ENCODE data around the gene GRK7. TPM values are rescaled to one million over a fixed set of nuclear protein-coding genes. Genes with fewer than 3 reads are reported as not detected.

Gene GRK7
- total RNA-seq, 1 donor from 2014 or later, result not detected

DNA sequence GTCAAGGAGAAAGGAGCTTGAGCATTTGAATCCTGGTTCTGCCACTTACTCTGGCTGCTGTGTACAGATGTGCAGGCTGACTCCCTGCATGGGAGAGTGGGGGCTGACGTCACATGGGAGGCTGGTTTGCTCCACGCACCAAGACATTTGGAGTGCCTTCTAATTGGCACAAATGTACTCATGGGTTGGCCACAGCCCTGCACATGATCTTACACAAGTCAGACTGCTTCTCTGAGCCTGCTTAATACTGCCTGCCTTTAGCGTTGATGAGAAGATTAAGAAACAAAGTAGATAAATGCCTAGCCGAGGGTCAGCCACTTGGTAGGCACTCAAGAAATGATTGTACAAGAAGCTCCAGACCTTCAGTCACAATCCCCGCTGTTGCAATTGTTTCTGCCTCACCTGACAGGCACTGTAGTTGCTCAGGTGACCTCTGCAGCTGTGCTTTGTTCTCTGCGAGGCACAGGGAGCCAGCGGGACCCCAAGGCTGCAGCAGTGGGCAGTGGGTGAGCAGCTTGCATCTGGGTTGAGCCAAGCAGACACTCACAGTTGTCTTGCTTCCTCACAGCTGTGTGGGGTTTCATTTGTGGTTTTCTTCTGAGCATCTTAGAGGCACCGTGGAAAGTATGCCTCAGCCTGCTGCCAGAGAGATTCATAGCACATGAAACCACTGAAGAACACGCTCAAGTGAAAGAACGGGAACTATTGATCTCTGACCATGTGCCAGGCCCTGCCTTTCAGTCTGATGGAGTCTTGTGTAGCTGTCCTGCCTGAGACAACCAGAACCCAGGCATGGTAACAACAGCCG, 33.1 kb downstream of the GRK7 start:
- Mint-ChIP-seq H3K4me3 (peak overlapping the region; percentile 22), H3K9me3 (peaks cover 3% of the 10 kb centered on the region), H3K4me1 (peaks cover 38% of the 10 kb centered on the region), H3K27ac (peak overlapping the region; percentile 94), H3K27me3 (ENCODE audit: low read depth) (no peaks in the 10 kb centered on the region), H3K36me3 (peaks cover 3% of the 10 kb centered on the region)
- TF ChIP-seq, protein P1, sequence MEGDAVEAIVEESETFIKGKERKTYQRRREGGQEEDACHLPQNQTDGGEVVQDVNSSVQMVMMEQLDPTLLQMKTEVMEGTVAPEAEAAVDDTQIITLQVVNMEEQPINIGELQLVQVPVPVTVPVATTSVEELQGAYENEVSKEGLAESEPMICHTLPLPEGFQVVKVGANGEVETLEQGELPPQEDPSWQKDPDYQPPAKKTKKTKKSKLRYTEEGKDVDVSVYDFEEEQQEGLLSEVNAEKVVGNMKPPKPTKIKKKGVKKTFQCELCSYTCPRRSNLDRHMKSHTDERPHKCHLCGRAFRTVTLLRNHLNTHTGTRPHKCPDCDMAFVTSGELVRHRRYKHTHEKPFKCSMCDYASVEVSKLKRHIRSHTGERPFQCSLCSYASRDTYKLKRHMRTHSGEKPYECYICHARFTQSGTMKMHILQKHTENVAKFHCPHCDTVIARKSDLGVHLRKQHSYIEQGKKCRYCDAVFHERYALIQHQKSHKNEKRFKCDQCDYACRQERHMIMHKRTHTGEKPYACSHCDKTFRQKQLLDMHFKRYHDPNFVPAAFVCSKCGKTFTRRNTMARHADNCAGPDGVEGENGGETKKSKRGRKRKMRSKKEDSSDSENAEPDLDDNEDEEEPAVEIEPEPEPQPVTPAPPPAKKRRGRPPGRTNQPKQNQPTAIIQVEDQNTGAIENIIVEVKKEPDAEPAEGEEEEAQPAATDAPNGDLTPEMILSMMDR (IDR thresholded peaks at IDR 0.05; ENCODE audit: unreplicated experiment), result no peak
- DNase-seq (ENCODE audit: low spot score in 2 of 2, unreplicated experiment in 2 of 2), result no peak

DNA sequence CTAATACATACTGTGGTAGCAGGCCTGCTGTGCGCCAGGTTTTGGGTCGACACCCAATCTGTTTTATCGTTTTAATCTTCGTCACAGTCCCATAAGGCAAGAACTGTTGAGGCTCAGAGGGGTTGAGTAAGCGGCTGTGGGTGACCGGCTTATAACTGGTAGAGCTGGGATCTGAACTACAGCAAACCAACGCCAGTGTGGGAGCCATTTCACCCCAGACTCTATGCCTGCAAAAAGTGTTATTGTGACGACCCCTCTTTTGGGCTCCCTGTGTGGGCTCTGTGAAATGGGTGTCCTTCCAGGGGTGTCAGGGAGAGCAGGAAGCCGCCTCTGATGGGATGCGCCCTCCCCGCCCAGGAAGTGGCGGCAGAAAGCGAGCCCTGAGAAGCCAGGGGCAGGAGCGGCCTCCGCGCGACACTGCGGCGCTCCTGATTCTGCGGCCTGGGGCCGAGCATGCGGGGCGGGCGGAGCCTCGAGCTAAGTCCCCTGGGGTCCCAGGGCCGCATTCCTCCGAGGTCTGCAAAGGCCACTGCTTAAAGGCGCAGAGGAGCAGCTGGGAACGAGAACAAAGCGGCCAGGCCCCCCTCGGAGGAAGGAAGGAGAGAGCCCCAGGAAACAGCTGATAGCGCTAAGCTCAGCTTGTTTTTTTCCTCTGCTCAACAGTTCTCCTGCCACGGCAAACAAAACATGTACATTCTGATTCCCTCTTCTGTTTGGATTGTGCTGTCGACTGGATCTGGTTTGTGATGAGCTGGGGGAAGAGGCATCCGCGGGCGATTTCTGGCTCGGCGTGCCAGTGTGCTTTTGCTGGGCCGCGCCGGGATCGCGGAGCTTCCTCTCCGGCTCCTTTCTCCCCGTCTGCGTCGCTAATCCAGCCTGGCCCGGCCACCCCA, 33.9 kb downstream of the GRK7 start:
- Mint-ChIP-seq H3K9me3 (peaks cover 3% of the 10 kb centered on the region), H3K36me3 (peaks cover 3% of the 10 kb centered on the region), H3K4me1 (peaks cover 38% of the 10 kb centered on the region), H3K4me3 (peak overlapping the region; percentile 59), H3K27ac (peak overlapping the region; percentile 94), H3K27me3 (ENCODE audit: low read depth) (no peaks in the 10 kb centered on the region)
- TF ChIP-seq, protein P1 (IDR thresholded peaks at IDR 0.05; ENCODE audit: unreplicated experiment), result no peak
- DNase-seq (ENCODE audit: low spot score in 2 of 2, unreplicated experiment in 2 of 2), result peak in 1 of 2 experiments; percentile 55

DNA sequence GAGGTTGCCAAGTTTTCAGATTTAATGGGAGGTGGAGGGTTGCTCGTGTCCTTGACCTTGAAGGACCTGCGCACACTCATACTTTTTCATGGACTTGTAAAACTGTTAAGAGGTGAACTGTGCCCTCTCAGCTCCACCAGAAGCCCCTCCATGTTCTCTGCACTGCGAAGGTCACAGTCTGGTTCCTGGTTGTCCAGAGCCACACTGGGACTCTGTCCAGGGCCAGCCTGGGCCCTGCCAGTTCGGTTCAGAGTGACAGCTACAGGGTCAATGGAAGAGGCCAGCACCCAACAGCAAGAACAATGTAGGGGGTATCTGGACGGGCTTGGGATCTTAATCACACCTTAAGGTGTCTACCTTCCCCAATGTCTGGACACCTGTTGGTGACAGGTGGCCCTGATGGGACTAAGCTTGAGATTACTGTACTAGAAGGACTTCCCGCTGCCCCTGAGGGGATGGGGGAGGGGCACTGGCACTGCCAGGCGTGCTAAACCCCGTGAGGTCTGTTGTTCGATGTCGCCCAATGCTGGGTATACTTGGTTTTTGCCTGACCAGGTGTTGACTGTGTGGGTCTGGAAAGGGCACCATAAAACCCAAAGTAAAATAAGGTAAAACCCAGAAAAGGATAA, 34.7 kb downstream of the GRK7 start:
- peaks cover 3% of the 10 kb centered on the region for H3K36me3 Mint-ChIP-seq
- H3K4me3 Mint-ChIP-seq, result peak overlapping the region; percentile 59
- TF ChIP-seq, protein P1 (IDR thresholded peaks at IDR 0.05; ENCODE audit: unreplicated experiment), result no peak
- H3K27me3 Mint-ChIP-seq (ENCODE audit: low read depth), result no peaks in the 10 kb centered on the region
- H3K9me3 Mint-ChIP-seq, result peaks cover 3% of the 10 kb centered on the region
- H3K4me1 Mint-ChIP-seq, result peaks cover 38% of the 10 kb centered on the region
- H3K27ac Mint-ChIP-seq, result peak overlapping the region; percentile 94
- DNase-seq (ENCODE audit: low spot score in 2 of 2, unreplicated experiment in 2 of 2), result no peak

DNA sequence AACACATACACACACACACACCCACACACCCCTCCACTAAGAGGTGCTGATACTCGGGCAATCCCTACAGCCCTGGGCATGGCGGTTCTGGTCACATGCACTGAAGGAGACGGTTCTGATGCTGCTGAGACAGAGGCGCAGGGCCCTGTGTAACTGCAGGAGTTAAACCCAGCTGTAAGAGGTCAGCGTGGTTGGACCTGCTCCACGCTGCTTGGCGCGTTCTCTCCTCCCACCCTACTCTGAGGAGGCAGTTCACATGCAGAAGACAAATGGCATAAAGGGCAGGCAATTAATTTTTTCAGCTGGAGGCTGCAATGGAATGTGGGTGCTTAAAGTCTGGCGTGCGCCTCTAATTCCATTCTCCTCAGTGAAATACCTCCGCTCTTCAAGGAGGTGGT, 35.2 kb downstream of the GRK7 start:
- Mint-ChIP-seq H3K27me3 (ENCODE audit: low read depth) (no peaks in the 10 kb centered on the region), H3K4me3 (no peak overlapping the region)
- no peak for DNase-seq (ENCODE audit: low spot score in 2 of 2, unreplicated experiment in 2 of 2)

More for the DNA sequence above, 35.2 kb downstream of the GRK7 start:
- Mint-ChIP-seq H3K4me1 (peaks cover 38% of the 10 kb centered on the region), H3K27ac (peak overlapping the region; percentile 30), H3K36me3 (peaks cover 3% of the 10 kb centered on the region), H3K9me3 (peaks cover 3% of the 10 kb centered on the region)
- TF ChIP-seq, protein P1 (IDR thresholded peaks at IDR 0.05; ENCODE audit: unreplicated experiment), result no peak

All from mesothelial cell of epicardium (in vitro differentiated cells).